GM19372 (cell line): ENCODE results near the gene PPP2CA.
"Not testable (repeated sequence)": the region's sequence is repeated elsewhere in the genome, so short reads cannot be mapped to it uniquely, and the experiment has no call there.

Experiments
- ATAC-seq: cut with Tn5 transposase; IDR thresholded peaks from one replicate; pipeline ENCODE4 v1.9.1; 2021; ENCODE audit warnings: mild to moderate bottlenecking, low read depth, moderate library complexity; ENCODE audit not compliant: unreplicated experiment

The PPP2CA gene

DNA sequence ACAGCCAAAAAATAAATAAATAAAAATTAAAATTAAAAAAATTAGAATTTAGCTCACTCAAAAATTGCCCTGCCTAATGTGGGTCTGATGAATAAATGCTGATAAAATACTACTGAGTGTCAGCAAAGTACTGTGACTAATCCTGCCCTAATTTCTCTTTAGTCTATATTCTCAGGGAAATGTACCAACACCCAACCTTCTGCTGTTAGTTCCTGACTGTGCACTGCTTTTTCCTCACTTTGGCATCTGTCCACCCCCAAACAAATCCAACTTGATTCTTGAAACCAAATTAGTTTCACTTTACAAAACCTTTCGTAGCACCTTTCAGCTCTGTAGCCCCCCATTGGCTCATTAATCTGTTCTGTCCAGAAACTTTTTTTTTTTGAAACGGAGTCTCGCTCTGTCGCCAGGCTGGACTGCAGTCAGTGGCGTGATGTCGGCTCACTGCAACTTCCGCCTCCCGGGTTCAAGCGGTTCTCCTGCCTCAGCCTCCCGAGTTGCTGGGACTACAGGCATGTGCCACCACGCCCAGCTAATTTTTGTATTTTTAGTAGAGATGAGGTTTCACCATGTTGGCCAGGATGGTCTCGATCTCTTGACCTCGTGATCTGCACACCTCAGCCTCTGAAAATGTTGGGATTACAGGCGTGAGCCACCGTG is 73.6 kb downstream of the PPP2CA start:
- not testable (repeated sequence) for ATAC-seq

DNA sequence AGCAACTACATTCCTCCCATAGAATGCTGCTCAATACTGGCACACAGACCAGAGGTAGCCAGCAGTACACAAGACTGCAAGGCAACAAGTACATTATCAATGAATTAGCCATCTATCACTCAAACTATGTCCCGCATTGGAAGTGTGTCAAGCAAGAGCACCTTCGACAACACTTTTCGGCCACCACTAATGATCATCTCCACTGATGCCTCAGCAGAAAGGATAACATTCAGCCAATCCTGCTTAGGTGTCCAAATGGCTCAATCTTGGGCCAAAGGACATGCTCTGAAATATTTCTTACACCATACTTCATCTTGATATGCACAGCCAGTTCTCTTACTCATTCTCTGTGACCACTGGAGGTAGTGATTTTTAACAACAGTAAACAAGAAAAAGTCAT is 74.2 kb downstream of the PPP2CA start:
- ATAC-seq, result no peak

DNA sequence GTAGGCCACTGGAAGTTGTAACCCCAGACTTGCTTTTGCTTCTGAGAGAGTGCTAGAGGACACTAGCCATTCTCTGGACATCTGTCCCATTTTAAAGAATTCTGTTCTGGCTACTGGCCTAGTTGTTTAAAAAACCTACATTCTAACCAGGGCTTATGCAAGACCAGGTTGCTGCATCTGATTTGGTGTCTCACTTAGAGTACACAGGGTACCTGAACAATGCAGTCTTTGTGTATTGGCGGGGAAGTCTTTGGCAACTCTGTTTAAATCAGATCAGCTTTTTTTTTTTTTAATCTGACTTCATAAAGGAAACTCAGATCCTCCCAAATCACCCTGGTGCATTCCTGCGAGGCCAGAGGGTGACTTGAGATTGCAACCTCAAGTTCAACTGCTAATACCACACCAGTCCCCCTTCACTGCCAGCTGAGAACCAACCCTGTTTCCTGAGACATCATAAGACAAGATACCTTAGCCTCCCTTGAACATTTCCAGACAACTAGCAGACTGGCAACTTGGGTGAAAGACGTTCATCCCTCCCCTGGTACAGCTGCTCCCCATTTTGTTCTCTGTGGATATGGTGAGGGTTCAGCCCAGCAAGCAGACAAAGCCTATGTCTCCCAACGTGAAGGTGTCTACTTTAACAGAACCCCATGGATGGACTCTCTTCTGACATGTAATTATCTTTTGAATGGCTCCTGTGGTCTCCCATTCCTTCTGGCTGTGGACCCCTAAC is 76.1 kb downstream of the PPP2CA start:
- no peak for ATAC-seq

DNA sequence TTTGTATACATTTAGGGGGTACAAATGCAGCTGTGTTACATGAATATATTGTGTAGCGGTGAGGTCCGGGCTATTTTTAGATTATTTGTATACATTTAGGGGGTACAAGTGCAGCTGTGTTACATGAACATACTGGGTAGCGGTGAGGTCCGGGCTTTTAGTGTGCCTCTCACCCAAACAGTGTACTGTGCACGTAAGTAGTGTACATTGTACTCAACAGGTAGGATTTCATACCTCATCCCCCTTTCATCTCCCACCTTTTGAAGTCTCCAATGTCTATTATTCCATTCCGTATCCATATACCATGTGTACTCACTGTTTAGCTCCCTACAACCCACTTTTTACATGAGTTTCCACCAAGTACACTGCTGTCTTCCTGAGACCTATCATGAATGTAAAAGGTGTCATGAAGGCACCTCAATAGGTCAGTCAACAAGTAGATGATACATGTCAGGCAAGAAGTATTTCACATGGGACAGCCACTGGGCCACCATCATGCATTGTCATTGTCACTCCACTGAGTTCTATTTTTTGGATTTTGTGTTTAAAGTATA is 76.8 kb downstream of the PPP2CA start:
- no peak for ATAC-seq

DNA sequence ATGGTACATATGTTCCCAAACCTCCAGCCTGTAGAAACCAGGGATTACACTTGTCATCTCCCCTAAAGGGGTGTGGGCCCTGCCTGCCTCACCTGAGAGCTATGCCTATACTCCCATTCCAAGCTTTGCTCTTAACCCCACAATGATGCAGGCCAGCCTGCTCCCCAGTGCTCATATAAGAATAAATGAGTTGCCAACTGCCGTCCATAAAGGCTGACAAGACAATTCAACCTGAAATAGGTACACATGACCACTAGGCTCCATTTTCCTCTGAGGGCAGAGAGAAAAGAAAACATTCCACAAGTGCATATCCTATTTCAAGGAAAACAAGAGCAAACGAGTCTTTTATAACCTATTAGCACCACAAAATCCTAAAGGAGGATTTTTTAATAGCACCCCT is 77.6 kb downstream of the PPP2CA start:
- ATAC-seq, result no peak

DNA sequence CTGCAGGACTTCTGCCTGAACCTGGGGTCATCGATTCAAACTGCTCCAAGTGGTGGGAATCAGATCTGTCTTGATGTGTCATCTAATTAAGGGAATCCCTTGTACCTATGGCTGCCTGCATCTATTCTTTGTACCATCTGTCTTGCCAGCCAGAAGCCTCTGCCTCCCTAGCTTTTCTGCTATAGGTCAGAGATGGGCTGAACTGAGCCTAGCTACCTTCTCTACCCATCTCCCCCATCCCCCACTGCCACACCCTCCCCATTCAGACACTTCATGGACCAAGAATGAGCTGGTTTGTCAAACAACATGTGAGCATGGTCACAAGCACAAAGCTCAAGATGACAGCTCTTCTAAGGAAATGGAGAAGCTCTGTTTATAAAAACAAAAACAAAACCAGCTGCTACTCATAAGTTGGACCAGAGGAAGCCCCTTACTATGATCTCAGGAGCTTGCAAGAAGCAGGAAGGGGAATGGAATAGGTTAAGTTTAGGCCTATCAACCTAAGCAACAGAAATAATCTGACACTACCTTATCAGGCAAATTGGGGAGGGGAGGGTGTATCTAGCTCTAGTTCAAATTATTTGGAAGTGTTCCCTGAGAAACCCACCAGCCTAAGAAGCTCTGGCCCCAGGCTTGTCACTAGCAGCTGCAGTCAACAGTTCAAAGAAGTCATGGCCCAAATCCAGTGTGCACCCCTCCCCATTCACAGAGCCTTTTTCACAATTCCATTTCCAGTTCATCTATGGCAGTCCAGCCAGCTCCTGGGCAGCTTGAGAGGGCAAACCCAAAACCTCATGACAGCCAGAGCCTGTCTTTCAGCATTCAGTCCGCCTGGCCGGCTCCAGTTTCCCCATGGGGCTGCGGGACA is 79.0 kb downstream of the PPP2CA start:
- ATAC-seq, result no peak

DNA sequence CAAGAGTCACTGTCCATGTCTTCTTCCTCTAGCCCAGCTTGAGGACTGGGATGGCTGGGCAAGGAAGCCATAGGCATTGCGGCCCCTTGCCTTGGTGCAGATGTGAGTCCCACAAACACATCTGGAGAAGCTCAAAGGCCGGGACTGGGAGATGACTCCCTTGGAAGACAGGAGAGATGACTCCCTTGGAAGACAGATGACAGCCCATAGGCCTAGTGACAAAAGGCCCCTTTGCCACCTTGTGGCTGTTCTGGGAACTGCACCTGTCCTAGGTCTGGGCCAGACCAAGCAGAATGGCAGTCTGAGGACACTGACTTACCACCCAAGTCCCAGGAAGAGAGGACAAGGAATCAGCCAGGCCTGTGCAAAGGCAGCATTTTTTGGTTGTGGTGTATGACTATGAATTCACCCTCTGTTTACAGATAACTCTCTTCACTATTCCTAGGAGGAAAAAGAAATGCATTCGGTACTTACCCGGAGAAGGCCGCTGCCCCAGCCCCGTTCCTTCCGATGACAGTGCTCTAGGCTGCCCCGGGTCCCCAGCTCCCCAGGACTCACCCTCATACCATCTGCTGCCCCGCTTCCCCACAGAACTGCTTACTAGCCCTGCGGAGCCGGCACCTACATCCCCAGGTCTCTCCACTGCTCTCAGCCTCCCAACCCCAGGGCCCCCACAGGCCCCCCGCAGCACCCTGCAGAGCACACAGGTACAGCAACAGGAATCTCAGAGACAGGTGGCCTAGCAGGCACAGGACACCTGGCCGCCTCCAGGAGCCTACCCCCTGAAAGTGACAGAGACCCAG is 79.9 kb downstream of the PPP2CA start:
- peak; percentile 77 for ATAC-seq

DNA sequence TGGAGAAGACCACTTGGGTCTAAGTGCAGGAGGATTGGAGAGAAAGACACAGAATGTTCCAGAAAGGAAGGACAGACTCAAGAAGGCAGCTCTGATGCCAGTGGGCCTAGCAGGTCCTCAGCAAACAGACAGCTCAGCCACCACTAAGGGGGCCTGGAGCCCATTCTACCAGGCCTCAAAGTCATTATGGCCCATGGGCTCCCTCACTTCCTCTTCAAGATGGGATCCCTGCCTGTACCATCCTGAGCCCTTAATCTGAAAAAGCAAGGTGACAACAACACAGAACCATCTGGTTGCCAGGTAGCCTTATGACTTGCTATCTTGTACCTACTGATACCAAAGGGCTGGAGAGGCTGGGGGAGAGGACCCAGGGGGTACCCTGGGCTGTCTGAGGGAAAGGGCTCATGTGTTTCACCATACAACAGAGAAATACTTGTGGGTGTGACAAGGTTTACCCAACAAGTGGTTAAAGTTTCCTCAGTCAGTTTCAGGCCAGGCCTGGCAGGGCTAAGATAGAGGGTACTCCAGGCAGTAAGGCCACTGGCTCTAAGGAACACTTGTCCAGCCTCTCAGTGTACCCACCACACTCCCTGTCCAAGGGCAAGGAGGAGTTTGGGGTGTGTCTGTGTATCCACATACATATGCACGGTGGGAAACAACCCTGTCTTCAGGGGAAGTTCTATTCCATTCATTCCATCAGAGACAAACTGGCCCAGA is 80.7 kb downstream of the PPP2CA start:
- no peak for ATAC-seq
